ENCODE results near the gene NF1. TPM values are rescaled to one million over a fixed set of nuclear protein-coding genes. Genes with fewer than 3 reads are reported as not detected.
A peak's percentile ranks its signal among the peaks of the same experiment; 100 is the strongest.

Gene NF1
- total RNA-seq, 4 donors from 2014 or later: 66.8 to 106 (median 95.6) TPM

DNA sequence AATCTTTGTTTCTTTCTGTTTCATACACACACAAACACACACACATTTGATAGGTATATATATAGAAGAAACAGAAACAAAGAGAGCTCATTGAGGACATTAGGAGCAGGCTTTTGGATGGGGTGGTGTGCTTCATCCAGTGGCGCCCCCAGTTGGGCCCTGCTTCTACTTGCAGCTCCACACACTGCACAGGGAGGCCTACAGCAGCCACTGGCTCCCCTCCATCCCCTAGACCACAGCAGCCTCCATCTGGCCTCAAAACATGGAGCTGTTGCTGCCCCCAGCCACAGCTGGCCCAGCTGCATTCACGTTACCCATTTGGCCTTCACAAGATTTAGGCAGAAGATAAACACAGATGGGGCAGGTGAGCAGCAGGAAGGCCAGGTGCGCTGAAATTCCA, 33.1 kb upstream of the NF1 start:
- DNase-seq: no peak
- Histone ChIP-seq H3K36me3 (no peaks in the 10 kb centered on the region), H3K27ac (no peak overlapping the region), H3K27me3 (no peaks in the 10 kb centered on the region), H3K4me1 (no peaks in the 10 kb centered on the region), H3K9me3 (no peaks in the 10 kb centered on the region), H3K4me3 (no peak overlapping the region)
- TF ChIP-seq POLR2A (IDR thresholded peaks at IDR 0.05): no peak
- TF ChIP-seq, protein P1, sequence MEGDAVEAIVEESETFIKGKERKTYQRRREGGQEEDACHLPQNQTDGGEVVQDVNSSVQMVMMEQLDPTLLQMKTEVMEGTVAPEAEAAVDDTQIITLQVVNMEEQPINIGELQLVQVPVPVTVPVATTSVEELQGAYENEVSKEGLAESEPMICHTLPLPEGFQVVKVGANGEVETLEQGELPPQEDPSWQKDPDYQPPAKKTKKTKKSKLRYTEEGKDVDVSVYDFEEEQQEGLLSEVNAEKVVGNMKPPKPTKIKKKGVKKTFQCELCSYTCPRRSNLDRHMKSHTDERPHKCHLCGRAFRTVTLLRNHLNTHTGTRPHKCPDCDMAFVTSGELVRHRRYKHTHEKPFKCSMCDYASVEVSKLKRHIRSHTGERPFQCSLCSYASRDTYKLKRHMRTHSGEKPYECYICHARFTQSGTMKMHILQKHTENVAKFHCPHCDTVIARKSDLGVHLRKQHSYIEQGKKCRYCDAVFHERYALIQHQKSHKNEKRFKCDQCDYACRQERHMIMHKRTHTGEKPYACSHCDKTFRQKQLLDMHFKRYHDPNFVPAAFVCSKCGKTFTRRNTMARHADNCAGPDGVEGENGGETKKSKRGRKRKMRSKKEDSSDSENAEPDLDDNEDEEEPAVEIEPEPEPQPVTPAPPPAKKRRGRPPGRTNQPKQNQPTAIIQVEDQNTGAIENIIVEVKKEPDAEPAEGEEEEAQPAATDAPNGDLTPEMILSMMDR (IDR thresholded peaks at IDR 0.05): peak in 1 of 6 experiments; percentile 2

DNA sequence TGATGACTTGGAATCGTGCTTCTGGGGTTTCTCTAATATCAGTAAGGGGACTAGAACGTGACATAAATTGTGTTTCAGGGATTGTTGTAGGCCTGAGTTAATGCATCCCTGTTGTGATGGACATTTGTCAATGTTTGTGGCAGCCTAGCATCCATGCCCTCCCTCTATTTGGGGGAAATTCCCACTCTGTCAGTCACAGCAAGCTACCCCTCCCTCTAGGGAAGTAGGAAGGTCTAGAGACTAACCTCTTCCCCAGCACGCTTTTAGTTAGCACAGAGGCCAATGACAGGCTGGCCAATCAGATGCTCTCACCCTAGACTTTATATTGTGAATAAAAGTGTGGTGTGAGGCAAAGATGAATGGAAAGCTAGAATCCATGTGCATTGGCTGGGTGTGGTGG, 32.4 kb upstream of the NF1 start:
- Histone ChIP-seq H3K27ac (no peak overlapping the region), H3K4me1 (peaks cover 0 to under 1% (median 0%) of the 10 kb centered on the region in 4 donors), H3K36me3 (no peaks in the 10 kb centered on the region), H3K4me3 (no peak overlapping the region), H3K27me3 (no peaks in the 10 kb centered on the region), H3K9me3 (no peaks in the 10 kb centered on the region)
- no peak for TF ChIP-seq POLR2A (IDR thresholded peaks at IDR 0.05)
- TF ChIP-seq, protein P1 (IDR thresholded peaks at IDR 0.05): no peak
- no peak for DNase-seq

DNA sequence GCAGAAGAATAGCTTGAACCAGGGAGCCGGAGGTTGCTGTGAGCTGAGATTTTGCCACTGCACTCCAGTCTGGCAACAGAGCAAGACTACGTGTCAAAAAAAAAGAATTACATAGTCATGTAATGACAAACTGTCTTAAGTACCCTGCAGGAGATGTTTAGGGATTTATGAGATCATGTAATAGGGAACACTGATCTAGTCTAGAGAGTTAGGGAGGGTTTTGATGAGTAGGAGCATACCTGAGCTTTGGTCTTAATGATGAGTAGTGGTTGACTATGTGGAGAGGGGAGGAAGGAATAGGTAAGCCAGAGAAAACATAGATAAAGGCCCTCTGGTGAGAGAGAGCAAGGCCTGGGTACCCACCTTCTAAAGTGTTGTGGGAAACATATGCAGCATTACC, 30.1 kb upstream of the NF1 start:
- Histone ChIP-seq H3K36me3 (no peaks in the 10 kb centered on the region), H3K4me3 (no peak overlapping the region), H3K27ac (no peak overlapping the region), H3K27me3 (no peaks in the 10 kb centered on the region), H3K4me1 (peaks cover 0 to 21% (median 0%) of the 10 kb centered on the region in 4 donors), H3K9me3 (no peaks in the 10 kb centered on the region)
- DNase-seq: no peak
- TF ChIP-seq, protein P1 (IDR thresholded peaks at IDR 0.05): no peak
- no peak for TF ChIP-seq POLR2A (IDR thresholded peaks at IDR 0.05)

DNA sequence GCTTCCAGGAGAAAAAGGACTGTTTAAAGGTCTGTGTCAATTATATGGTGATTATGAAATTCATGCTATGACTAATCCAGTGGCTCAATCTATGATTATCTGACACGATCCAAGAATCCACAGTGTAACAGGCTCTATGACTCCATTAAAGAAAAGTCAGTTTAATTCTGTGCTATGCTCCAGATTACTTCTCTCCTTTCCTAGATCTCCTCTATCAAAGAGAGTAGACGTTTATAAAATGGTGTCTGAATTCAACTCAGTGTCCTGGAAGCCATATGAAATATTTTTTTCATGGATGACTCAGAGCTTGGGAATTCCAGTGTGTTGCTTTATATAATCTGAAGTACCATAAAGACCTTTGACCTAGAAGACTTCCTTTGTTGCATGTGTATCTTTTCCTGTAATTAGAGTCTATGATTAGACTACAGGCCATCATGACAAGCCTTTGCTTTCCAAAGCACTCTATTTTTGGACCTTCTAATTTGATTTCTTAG, 27.0 kb upstream of the NF1 start:
- Histone ChIP-seq H3K4me3 (no peak overlapping the region), H3K27ac (peak overlapping the region; percentile 17 to 84 (median 70)), H3K27me3 (no peaks in the 10 kb centered on the region), H3K9me3 (no peaks in the 10 kb centered on the region), H3K36me3 (no peaks in the 10 kb centered on the region), H3K4me1 (peaks cover 0 to 21% (median 0%) of the 10 kb centered on the region in 4 donors)
- no peak for DNase-seq
- TF ChIP-seq POLR2A (IDR thresholded peaks at IDR 0.05): no peak
- TF ChIP-seq, protein P1 (IDR thresholded peaks at IDR 0.05): no peak

DNA sequence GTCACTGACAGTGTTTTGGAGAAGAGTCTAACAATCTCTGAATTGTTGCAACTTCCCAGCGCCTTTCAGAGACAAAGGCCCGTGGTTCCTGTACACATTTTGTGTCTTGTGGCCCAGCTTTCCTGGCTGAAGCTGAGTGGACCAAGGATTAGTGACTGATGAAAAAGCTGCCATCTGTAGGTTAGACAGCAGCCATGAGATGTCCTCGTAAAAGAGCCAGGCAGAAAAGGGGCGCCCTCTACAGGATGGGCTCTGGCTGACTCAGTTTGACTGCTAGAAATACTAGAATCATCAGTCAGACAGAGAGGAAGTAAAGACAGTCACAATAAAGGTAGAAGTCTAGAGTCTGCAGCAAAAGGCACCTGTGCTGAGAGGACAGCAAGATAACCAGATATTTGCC, 26.5 kb upstream of the NF1 start:
- TF ChIP-seq POLR2A (IDR thresholded peaks at IDR 0.05): no peak
- TF ChIP-seq, protein P1 (IDR thresholded peaks at IDR 0.05): peak in 5 of 6 experiments; percentile 17 to 70 (median 49)
- peak in 2 of 3 donors; percentile 56 to 83 for DNase-seq
- peak overlapping the region in 3 of 4 donors; percentile 13 to 84 (median 82) for H3K27ac ChIP-seq
- H3K4me3 ChIP-seq: no peak overlapping the region
- H3K4me1 ChIP-seq: peaks cover 0 to 21% (median 0%) of the 10 kb centered on the region in 4 donors
- no peaks in the 10 kb centered on the region for H3K27me3 ChIP-seq
- H3K36me3 ChIP-seq: no peaks in the 10 kb centered on the region
- H3K9me3 ChIP-seq: no peaks in the 10 kb centered on the region

DNA sequence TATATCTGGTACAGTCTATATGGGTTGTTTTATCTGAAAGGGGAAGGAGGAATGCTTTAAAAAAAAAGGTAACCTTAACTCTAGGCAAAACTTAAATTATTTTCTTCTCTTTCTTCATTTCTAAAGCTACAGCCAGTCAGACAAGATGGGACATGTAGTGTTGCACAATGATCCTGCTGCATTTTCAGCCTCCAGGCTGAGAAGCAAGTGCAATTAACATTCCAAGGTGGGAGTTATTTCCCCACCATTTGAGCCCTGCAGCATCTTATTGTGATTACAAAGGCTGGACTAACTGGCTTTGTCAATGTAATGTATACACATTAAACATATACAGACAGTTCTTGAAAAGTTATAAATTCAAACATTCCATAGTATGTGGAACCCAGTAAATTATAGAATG, 22.6 kb upstream of the NF1 start:
- no peak overlapping the region for H3K4me3 ChIP-seq
- no peak overlapping the region for H3K27ac ChIP-seq
- H3K9me3 ChIP-seq: no peaks in the 10 kb centered on the region
- TF ChIP-seq, protein P1 (IDR thresholded peaks at IDR 0.05): no peak
- TF ChIP-seq POLR2A (IDR thresholded peaks at IDR 0.05): no peak
- no peak for DNase-seq
- no peaks in the 10 kb centered on the region for H3K27me3 ChIP-seq
- H3K4me1 ChIP-seq: peaks cover 0 to 21% (median 0%) of the 10 kb centered on the region in 4 donors
- no peaks in the 10 kb centered on the region for H3K36me3 ChIP-seq

All from Peyer's patch (tissue), 4 donors.